DND-41 (cell line): ENCODE data around the gene GNB1L.
A peak's percentile ranks its signal among the peaks of the same experiment; 100 is the strongest.

ENCODE experiments used
- ATAC-seq: fragments of 200-7000 bp; cut with Tn5 transposase; 3 replicates; pipeline ENCODE4 v1.9.1; 2021; ENCODE audit warnings: low read depth; ENCODE audit not compliant: insufficient read depth
- DNase-seq: peaks from one replicate; pipeline ENCODE4 v3.0.0-alpha.2; 2020
- H2AFZ ChIP-seq: 2 replicates; pipeline ENCODE4 v1.6.0; 2012; ENCODE audit warnings: low read depth, low read length
- H3K27ac ChIP-seq: 2 replicates; pipeline ENCODE4 v1.5.1; 2012; ENCODE audit warnings: low read length, inconsistent platforms
- H3K27me3 ChIP-seq: fragments of 200-600 bp; sonication (generic); 2 replicates; pipeline ENCODE4 v1.6.0; 2012; ENCODE audit warnings: low read length, mild to moderate bottlenecking, inconsistent platforms; ENCODE audit not compliant: insufficient read depth, poor library complexity
- H3K36me3 ChIP-seq: 2 replicates; pipeline ENCODE4 v1.5.1; 2012; ENCODE audit warnings: low read length, inconsistent platforms; ENCODE audit not compliant: insufficient read depth
- H3K4me1 ChIP-seq: 2 replicates; pipeline ENCODE4 v1.5.1; 2012; ENCODE audit warnings: mild to moderate bottlenecking, low read length; ENCODE audit not compliant: insufficient read depth
- H3K4me2 ChIP-seq: 2 replicates; pipeline ENCODE4 v1.6.0; 2012; ENCODE audit warnings: mild to moderate bottlenecking, moderate library complexity, low read length, inconsistent platforms; ENCODE audit not compliant: insufficient read depth
- H3K4me3 ChIP-seq, 2 experiments: fragments of 200-600 bp in 1 of 2; shearing (Covaris generic) in 1 of 2; 2 replicates each; pipeline ENCODE4 v1.5.1; 2012 to 2016; ENCODE audit warnings: inconsistent platforms in 2 of 2, low read length in 2 of 2, mild to moderate bottlenecking in 2 of 2, low read depth in 1 of 2, moderate library complexity in 1 of 2
- H3K79me2 ChIP-seq: 2 replicates; pipeline ENCODE4 v1.6.0; 2012; ENCODE audit warnings: low read length, inconsistent platforms; ENCODE audit not compliant: insufficient read depth
- H3K9ac ChIP-seq: 2 replicates; pipeline ENCODE4 v1.6.0; 2012; ENCODE audit warnings: low read depth, mild to moderate bottlenecking, inconsistent platforms, low read length, moderate library complexity
- H3K9me3 ChIP-seq: 2 replicates; pipeline ENCODE4 v1.5.1; 2012; ENCODE audit warnings: low read length, moderate library complexity, mild to moderate bottlenecking, inconsistent platforms; ENCODE audit not compliant: insufficient read depth, severe bottlenecking
- H4K20me1 ChIP-seq: 2 replicates; pipeline ENCODE4 v1.6.0; 2012; ENCODE audit warnings: low read length; ENCODE audit not compliant: insufficient read depth
- CTCF ChIP-seq: IDR thresholded peaks from 2 replicates; pipeline ENCODE4 v1.5.1; 2012; ENCODE audit warnings: borderline replicate concordance, low read length, moderate library complexity, mild to moderate bottlenecking; ENCODE audit not compliant: poor library complexity, severe bottlenecking; ENCODE audit errors: extremely low read depth
- EZH2 ChIP-seq: IDR thresholded peaks from 3 replicates; pipeline ENCODE4 v1.6.1; 2012; ENCODE audit warnings: borderline replicate concordance, low read depth, mild to moderate bottlenecking, moderate library complexity, low read length, inconsistent platforms; ENCODE audit not compliant: severe bottlenecking

The GNB1L gene

GRCh38 chr22:19879643-19879991 lies 24.9 kb upstream of the GNB1L start:
- no peaks in the 10 kb centered on the region for H3K27me3 ChIP-seq
- no peak for ATAC-seq
- no peaks in the 10 kb centered on the region for H3K4me1 ChIP-seq
- H3K9me3 ChIP-seq, result no peaks in the 10 kb centered on the region
- no peak overlapping the region for H3K9ac ChIP-seq
- no peaks in the 10 kb centered on the region for H4K20me1 ChIP-seq
- H3K79me2 ChIP-seq, result no peaks in the 10 kb centered on the region
- H2AFZ ChIP-seq, result no peak overlapping the region
- H3K4me2 ChIP-seq, result no peak overlapping the region
- no peak for DNase-seq
- TF ChIP-seq CTCF, result no peak
- no peak for TF ChIP-seq EZH2
- no peak overlapping the region for H3K4me3 ChIP-seq
- H3K27ac ChIP-seq, result no peak overlapping the region
- no peaks in the 10 kb centered on the region for H3K36me3 ChIP-seq

- Histone ChIP-seq H2AFZ (no peak overlapping the region), H3K27ac (no peak overlapping the region), H3K9me3 (no peaks in the 10 kb centered on the region), H3K4me1 (no peaks in the 10 kb centered on the region), H3K4me3 (no peak overlapping the region), H3K79me2 (no peaks in the 10 kb centered on the region), H3K27me3 (no peaks in the 10 kb centered on the region), H3K36me3 (no peaks in the 10 kb centered on the region), H4K20me1 (no peaks in the 10 kb centered on the region), H3K9ac (no peak overlapping the region), H3K4me2 (no peak overlapping the region)
- ATAC-seq, result no peak
- TF ChIP-seq EZH2, result no peak
- TF ChIP-seq CTCF, result no peak
- DNase-seq, result no peak
Observed at GRCh38 chr22:19879246-19879570, 24.5 kb upstream of the GNB1L start.

- Histone ChIP-seq H2AFZ (no peak overlapping the region), H3K9ac (no peak overlapping the region), H3K27me3 (no peaks in the 10 kb centered on the region), H3K9me3 (no peaks in the 10 kb centered on the region), H3K27ac (peak overlapping the region; percentile 30; the same call in 1 of the 2 replicates), H3K4me3 (no peak overlapping the region), H3K36me3 (no peaks in the 10 kb centered on the region), H3K79me2 (no peaks in the 10 kb centered on the region), H3K4me1 (no peaks in the 10 kb centered on the region), H3K4me2 (no peak overlapping the region), H4K20me1 (no peaks in the 10 kb centered on the region)
- DNase-seq, result no peak
- TF ChIP-seq EZH2 (no peak), CTCF (no peak)
- no peak for ATAC-seq
Observed at GRCh38 chr22:19878461-19879245, 24.0 kb upstream of the GNB1L start.
